Measurements from ENCODE around the gene CTNNA2. TPM values are rescaled to one million over a fixed set of nuclear protein-coding genes. Genes with fewer than 3 reads are reported as not detected.

Gene CTNNA2
- total and polyA plus RNA-seq, 2 of the 8 experiments (the other 6 are each of a cell fraction or from before 2014, with no cell fraction given): 3.9 to 9.0 TPM

DNA sequence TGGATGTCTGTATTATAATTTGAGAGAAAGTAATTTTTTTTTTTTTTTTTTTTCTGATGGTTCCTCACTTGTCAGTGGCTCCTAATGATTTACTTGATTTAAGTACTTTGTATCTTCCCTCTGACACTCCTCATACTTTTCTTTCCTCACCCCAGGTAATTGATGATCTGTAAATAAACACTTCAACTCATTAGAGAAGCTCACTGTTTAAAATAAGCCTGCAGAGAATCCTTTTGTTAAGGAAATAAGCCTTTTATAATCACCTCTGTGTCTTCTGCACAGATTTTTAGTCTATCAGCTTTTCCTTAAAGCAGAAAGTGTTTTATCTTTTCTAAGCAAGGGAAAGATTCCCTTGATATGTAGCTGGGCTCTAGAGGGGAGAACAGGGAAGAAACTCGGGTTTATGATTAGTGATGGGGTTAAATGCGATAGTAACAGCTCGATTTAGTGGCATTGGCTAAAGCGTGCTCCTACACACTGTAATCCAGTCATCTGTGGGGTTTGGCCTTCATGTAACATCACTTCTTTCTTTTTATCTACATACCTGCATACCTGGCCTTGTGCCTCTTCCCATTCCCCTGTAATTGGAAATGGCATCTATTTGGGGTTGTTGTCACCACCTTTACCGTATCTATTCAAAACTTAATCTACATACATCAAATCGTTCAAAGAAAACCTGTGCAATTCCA, 851.8 kb downstream of the CTNNA2 start (continued):
- TF ChIP-seq, protein P1, sequence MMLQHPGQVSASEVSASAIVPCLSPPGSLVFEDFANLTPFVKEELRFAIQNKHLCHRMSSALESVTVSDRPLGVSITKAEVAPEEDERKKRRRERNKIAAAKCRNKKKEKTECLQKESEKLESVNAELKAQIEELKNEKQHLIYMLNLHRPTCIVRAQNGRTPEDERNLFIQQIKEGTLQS (IDR thresholded peaks at IDR 0.05; ENCODE audit: insufficient read depth, low read depth, low read length): no peak
- TF ChIP-seq BCL11A (IDR thresholded peaks at IDR 0.05; ENCODE audit: low read depth in 2 of 2, low read length in 2 of 2) (no peak), EP300 (IDR thresholded peaks at IDR 0.05; ENCODE audit: borderline replicate concordance in 1 of 2, low read depth in 2 of 2, low read length in 2 of 2) (no peak)

Data from H1 (cell line).